Measurements from ENCODE around the gene PCDHB8.

DNA sequence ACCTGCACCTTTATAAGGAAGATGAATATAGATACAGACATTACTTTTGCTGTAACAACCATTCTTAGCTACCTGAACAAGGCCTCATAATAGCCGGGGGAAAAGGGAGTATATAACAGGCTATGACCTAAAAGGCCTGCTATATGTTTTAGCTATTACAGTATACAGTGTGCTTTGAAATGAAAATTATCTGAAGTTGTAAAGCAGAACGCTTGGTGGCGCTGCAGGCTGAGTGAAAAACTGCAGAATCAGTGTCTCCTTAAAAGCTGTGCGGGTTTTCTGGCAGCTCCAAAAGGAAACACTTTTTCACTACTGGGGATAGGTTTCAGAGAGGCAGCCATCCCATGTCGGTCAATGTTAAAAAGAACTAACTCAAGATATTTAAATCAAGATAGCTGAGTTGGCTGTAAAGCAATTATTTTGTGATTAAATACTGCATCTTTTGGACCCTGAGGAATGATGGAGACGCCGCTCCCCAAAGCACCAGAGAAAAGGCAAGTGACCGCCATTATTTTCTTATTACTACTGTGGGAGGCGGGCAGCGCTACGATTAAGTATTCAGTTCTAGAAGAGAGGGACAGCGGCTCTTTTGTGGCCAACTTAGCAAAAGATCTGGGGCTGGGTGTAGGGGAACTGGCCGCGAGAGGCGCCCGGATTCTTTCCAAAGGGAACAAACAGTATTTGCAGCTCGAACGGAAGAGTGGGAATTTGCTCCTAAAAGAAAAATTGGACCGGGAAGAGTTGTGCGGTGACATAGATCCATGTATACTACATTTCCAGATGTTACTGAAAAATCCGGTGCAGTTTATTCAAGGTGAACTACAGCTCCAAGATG is 21.8 kb upstream of the PCDHB8 start:
- TF ChIP-seq, protein P1, sequence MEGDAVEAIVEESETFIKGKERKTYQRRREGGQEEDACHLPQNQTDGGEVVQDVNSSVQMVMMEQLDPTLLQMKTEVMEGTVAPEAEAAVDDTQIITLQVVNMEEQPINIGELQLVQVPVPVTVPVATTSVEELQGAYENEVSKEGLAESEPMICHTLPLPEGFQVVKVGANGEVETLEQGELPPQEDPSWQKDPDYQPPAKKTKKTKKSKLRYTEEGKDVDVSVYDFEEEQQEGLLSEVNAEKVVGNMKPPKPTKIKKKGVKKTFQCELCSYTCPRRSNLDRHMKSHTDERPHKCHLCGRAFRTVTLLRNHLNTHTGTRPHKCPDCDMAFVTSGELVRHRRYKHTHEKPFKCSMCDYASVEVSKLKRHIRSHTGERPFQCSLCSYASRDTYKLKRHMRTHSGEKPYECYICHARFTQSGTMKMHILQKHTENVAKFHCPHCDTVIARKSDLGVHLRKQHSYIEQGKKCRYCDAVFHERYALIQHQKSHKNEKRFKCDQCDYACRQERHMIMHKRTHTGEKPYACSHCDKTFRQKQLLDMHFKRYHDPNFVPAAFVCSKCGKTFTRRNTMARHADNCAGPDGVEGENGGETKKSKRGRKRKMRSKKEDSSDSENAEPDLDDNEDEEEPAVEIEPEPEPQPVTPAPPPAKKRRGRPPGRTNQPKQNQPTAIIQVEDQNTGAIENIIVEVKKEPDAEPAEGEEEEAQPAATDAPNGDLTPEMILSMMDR (IDR thresholded peaks at IDR 0.05): peak; percentile 86
- TF ChIP-seq ZFX (IDR thresholded peaks at IDR 0.05; ENCODE audit: borderline replicate concordance): no peak
